Measurements from ENCODE around the gene AAGAB.
"Not testable (repeated sequence)": the region's sequence is repeated elsewhere in the genome, so short reads cannot be mapped to it uniquely, and the experiment has no call there.

Gene AAGAB

DNA sequence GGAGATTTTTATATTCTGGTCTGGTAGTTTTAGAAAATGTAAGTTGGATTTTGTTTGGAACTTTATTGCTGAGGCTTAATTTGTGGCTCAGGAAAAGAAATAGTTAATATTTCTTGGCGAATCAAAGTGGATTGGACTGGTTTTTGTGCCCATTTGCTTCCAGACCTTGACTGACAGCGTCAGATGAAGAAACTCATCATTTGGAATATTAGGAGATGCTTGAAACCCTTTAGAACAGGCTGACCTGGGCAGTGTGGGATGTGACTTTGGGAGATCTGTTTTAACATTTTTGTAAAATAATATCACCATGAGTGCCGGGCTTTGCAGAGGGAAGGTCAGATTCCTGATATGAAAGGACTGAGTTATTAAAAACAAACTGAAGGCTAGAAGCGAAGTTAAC lies 83.0 kb downstream of the AAGAB start:
- DNase-seq (ENCODE audit: low read depth in 2 of 2) = no peak

DNA sequence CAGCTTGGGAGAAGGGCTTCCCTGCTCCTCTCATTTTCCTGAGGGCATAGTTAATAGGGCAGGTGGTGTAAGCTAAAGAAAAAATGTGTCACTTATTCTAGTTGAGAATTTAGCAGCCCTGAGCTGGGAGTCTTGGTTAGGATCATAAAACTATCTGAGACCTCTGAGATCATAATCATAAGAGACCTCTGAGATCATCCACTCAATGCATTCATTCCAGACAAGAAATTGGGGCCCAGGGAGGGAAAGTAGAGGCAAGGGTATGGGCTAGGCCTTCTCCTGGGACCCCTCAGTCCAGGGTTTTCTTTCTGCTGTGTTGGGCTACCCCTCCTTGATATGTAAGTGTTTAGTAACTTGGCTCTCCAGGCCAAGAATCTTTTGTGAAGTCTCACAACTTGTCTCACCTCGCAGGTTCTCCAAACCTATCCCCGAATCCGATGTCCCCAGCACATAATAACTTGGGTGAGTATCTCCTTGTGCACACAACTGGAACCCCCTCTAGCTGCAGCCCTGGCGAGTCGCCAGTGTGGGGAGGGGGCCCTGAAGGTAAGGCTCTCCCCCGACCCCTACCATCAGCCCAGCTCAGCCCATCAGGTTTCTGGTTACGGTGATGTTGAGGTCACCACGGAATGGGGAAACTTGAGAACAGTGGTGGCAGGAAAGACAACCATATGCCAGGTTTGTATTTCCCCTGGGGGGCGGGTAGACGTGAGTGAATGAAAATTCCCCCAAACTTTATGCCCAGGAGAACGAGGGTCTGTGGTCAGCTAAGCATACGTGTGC lies 84.1 kb downstream of the AAGAB start:
- no peak for DNase-seq (ENCODE audit: low read depth in 2 of 2)

DNA sequence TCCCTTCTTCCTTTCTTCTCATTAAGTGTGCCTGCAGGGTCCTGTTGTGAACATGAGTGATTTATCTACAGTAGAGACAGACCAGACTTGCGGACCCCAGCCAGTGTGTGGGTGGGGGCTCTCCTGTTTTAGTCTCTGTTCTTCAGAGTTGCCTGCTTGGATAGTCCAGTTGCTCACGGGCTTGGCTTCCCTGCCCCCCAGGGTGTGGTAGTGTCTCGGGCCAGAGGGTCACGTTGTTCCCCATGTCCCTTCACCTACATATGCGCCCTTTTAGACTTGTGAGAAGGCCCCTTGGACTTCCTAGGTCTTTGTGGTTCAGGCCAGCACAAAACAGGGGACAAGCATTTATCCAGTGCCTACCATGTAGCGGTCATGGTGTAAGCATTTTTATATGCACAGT lies 85.8 kb downstream of the AAGAB start:
- DNase-seq (ENCODE audit: low read depth in 2 of 2) = no peak

DNA sequence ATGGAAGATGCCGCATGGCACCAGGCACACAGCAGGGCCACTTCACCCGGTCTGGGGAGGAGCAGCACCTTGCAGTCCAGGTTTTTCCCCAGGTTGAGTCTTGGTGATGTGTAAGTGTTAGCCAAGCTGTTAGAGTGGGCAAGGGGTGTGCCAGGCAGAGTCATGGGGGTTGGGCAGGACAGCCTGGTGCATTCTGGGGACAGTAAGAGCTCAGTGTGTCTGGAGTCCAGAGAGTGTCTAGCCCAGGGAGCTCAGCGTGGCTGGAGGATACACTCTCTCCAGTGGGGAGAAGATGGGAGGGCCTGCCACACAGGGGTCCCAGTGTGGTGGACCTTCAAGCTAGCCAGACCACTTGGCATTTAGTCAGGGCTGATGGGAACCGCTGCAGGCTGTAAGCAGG lies 87.4 kb downstream of the AAGAB start:
- no peak for DNase-seq (ENCODE audit: low read depth in 2 of 2)

DNA sequence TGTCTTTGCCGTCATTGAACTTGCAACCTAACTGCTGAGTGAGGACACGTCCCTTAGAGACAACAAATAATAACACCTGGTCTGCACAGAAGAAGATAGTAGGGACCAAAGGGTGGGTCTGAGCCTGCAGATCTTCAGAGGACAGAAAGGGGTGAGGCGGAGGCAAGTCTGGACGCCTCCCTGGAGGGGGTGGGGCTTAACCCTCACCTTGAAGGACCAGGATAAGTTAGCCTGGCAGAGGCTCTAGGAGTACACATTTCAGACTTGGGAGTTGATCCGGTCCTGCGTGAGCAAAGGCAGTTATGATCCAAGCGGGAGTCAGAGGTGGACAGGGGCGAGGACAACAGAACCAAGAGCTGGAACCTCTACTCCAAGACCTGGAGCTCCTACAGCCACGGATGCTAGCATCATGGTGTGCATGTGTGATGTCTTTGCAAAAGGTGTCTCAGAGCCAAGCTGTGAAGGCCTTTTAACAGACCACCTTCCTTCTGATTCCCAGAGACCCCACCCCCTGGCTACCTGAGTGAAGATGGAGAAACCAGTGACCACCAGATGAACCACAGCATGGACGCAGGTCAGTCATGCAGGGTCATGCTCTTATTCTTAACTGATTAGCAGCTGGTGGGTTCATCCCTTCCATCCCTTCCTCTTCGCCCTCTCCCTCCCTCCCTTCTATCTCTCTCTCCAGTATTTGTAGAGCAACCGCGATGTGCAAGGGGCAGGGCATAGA lies 88.0 kb downstream of the AAGAB start:
- DNase-seq (ENCODE audit: low read depth in 2 of 2) = no peak

DNA sequence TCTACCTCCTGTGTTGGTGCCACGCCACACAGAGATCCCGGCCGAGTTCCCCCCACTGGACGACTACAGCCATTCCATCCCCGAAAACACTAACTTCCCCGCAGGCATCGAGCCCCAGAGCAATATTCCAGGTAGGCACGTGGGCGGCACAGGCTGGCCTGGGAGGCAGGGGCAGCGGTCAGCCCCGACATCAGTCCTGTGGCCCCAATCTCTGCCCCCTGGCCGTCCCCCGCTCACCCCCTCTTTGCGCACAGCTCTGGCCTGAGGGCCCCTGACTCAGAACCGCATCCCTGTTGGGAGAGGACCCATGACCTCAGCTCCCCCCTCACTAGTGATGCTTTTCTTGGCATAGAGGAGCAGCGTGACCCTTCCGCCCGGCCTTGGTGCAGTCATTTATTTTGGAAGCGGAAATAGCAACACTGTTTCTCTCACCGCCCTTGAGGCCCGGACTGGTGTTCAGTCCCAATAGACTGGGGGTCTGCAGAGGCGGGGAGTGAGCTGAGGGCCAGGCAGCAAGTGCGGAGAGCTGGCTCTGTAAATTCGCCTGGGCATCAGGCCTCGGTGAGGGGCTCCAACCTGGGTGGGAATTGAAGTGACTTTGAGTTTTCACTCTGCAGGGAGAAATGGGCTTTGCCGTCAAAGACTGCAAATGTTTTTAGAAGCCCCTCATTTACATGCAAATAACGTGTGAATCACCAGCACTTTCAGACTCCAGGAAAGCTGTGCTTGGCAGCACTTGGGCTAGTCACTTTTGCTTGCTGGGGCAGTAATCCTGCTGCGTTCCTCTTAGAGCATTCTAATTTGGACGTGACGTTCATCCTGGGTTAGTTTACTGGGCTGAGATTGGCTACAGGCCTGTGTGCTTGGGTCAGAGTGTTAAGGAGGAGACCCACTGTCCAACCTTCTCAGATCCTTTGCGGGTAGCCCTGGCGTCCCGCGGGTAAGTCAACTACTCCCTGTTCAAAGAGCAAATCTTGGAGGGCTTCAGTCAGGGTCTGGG lies 88.9 kb downstream of the AAGAB start:
- DNase-seq (ENCODE audit: low read depth in 2 of 2) = no peak

DNA sequence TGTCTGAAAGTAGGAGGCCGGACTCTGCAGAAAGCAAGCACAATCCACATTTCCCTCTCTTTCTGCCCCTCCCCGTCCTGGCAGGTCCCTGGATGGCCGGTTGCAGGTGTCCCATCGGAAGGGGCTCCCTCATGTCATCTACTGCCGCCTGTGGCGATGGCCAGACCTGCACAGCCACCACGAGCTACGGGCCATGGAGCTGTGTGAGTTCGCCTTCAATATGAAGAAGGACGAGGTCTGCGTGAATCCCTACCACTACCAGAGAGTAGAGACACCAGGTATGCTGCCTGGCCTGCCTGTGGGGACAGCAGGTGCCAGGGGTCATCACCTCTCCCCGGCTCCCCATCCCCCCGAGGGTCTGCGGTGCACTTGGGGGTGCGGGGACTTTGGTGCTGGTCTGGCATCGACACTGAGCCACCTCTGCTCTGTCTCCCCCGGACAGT lies 89.6 kb downstream of the AAGAB start:
- no peak for DNase-seq (ENCODE audit: low read depth in 2 of 2)

DNA sequence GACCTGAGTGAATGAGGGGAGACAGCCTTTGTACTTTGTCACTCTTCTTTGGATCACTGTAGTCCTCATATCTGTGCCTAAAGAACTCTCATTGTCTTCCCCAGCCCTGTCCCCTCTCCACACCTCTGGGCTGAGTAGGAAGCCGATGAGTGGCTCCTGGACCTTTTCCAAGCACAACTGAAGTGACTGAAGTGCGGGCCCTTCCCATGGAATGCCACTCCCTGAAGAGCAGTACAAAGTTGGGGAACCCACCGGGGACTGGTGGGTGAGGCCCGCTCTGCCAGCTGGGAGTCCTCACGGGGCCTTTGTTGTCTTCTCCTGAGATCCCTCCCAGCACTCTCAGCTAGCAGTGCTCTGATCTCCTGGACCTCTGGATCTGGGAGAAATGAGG lies 90.1 kb downstream of the AAGAB start:
- no peak for DNase-seq (ENCODE audit: low read depth in 2 of 2)

DNA sequence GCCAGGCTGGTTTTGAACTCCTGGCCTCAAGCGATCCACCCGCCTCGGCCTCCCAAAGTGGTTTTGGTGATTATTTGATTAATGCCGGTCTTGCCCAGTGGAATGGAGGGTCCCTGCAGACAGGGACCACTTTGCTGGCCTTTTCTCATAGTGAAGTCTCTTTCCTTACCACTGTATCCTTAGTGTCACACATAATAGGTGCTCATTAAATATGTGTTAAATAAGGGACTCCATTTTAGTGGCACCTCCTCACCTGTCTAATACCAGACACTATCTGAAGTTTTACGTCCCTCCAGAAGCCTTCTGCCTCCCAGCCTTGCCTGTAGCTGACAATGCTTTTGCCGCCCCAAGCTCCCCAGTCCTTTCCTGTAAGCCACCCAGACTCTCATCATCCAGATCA lies 91.3 kb downstream of the AAGAB start:
- DNase-seq (ENCODE audit: low read depth in 2 of 2) = no peak

DNA sequence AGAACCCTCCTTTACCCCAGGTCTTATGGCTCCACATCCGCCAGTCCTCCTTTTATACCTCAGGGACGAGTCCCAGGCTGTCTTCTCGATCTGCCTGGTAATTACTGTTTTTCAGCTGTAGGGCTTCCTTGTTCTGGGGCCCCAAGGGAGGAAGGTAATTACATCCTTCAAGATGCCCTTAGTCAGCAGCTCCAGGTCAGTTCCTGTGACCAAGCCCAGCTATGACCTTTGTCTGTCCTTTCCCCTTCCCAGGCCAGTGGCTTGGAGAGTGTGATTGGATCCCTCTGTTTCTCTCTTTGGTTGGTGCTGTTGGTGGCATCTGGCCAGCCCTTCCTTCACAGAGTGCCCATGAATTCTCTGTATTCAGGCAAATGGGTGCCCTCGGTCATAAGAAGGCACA lies 92.6 kb downstream of the AAGAB start:
- DNase-seq (ENCODE audit: low read depth in 2 of 2) = no peak

DNA sequence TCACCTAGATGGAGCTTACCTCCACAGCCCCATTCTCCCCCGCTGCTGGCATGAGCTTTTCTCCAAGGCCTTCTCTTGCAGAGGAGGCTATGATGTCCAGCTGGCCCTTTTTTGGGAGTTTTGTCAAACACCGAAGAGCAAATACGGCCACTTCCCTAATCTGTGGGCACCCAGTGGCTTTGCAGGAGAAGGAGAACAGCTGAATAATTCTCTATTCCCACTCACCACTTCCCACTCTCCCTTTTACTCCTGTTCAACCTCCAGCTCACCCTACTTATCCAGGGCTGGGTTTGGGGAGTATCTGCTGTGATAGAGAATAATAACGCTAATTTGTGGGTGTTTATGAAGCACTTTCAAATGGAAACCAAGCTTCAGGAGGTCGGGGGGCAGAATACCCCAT lies 93.0 kb downstream of the AAGAB start:
- no peak for DNase-seq (ENCODE audit: low read depth in 2 of 2)

DNA sequence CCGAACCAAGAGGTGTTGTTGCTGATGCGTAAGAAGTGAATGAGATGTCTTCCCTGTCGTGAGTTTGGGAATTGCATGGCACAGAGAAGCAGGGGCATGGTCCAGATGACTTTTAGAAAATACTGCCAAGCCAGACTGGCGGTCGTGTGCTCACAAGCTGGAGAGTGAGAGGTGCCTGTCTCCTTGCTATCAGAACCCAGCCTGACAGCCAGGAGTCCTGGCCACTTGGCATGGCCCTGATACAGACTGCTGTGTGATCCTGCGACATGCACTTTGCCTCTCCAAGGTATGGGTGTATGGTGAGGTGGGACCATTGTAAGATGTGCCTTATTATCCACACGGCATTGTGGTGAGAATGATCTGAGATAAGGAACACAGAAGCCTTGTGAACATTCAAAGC lies 96.1 kb downstream of the AAGAB start:
- DNase-seq (ENCODE audit: low read depth in 2 of 2) = no peak

DNA sequence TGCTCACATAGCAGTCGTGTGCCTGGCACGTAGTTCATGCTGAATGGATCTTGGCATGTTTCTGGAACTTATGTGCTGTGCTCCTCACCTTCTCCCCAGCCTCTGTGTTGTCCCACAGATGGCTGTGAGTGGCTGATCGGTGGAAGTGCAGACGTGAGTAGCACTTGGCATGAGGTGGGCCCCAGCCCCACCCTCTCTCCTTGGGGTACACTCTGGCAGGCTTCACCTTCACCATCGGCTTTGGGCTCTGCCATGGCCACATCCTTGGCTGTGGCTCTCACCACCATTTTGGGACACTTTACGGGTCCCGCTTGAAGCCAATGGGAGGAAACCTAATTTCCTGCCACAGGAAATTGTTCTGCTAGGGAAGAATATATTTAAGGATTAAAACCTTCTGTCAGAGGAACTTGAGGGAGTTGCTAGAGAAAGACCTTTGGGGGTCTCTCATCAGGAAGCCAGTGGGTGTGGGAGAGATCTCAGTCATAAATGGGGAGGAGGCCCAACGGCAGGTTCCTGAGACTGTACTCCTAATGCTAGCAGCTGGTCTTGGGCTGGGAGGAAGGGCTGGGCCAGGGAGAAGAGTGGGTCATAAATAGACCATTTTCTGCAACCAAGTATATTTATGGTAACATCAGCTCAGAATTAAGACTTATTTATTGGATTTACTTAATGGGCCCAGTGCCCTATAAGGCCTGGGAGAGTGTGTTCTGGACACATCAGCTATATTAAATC lies 96.8 kb downstream of the AAGAB start:
- DNase-seq (ENCODE audit: low read depth in 2 of 2) = no peak

DNA sequence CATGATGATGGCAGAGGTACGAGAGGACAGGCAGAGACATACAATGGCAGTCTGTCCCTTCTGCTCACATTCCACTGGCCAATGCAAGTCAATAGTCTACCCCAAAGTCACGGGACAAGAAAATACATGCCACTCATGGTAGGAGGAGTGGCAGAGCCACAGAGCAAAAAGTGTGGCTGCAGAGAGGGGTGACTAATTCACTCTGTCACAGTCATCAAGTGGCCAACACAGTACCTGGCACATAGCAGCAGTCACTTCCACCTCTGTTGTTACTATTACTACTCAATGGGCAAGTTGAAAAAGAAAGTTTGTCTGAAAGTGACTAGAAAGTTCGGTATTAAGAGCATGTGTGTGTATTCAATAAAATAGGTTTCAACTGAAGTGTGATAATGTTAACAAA lies 97.6 kb downstream of the AAGAB start:
- no peak for DNase-seq (ENCODE audit: low read depth in 2 of 2)

DNA sequence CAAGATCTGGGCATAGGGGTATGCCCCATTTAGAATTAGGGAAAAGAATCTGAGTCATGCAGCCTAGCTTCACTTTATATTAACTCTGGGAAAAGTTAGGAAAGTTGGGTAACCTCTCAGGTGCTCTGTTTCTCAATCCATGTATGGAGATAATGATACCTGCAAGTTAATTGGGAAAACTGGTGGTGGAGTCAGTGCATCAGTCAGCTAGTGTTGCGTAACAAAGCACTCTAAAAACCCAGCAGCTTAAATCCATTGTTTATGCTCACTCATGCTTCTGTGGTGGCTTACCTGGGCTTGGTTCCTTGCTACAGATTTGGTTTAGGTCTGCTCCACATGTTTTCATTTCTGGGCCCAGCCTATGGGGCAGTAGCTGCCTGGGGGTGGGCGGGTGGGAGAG lies 98.0 kb downstream of the AAGAB start:
- DNase-seq (ENCODE audit: low read depth in 2 of 2) = no peak

DNA sequence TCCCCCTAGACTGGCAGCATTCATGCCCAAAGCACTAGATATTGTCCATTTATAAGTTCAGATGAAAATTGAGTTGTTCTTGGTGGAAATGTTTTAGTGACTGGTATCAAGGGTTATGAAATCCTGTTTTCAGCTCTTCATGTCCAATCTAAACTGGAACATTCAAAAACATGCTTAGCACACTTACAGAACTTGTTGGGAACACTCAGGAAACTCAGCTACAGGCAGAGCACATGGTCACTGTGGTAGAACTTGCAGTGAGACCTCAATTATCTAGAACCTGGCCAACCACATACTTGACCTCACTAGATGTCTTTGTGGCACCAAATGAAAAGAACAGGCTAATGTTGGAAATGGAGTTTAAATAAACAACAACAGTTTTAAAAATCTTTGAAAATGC lies 100.2 kb downstream of the AAGAB start:
- no peak for DNase-seq (ENCODE audit: low read depth in 2 of 2)

DNA sequence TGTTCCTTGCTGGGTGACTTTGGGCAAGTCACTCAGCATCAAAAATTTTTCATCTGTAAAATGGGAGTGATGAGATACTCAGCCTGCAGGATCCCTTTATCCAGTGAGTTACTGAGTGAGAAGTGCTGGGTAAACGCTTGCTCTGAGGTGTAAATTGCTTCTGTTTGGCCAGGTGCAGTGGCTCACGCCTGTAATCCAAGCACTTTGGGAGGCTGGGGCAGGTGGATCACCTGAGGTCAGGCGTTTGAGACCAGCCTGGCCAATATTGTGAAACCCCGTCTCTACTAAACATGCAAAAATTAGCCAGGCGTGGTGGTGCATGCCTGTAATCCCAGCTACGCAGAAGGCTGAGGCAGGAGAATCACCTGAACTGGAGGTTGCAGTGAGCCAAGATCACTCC lies 101.4 kb downstream of the AAGAB start:
- DNase-seq (ENCODE audit: low read depth in 2 of 2) = not testable (repeated sequence)

DNA sequence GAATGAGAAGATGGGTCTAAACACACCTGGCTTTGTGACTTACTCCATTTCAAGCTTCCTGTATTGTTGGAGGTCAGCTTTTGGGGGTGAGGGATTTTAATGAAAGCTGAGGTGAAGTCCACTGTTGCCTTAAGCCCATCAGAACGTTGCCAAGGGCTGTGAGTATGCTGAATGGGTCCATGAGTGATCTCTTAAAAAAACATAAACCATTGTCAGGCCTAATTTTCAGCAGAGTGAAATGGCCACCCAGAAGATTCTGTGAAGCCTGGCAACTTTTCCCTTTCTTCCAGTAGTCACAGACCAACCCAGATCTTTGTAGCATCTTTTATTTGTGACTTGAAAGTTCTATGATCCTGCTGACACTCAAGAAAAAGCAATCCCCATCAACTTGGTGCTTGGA lies 102.0 kb downstream of the AAGAB start:
- no peak for DNase-seq (ENCODE audit: low read depth in 2 of 2)
